NCI-H345 treated with DMSO at 0.1 percent for 48 hours (cell line): Measurements from ENCODE around the gene GLTP.

Experiments
- DNase-seq: peaks from one replicate; lab custom pipeline; 2025; ENCODE audit not compliant: unreplicated experiment; lab: John Stamatoyannopoulos, UW

GLTP gene

DNA sequence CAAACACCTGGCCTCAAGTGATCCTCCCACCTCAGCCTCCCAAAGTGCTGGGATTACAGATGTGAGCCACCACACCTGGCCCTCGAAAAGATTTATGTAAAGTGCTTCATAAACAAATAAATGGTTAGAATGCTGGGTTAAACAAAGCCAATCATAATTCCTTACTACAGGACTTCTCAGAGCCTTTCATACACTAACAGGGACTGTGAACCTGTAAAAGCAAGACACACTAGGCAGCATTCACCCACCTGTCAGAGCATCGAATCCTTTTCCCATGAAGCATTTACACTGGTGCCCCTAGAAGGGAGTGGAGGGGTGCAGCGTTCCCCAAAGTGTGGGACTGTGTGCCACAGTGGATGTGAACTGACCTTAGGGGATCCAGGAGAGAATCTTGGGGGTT lies 76.7 kb downstream of the GLTP start:
- no peak for DNase-seq

DNA sequence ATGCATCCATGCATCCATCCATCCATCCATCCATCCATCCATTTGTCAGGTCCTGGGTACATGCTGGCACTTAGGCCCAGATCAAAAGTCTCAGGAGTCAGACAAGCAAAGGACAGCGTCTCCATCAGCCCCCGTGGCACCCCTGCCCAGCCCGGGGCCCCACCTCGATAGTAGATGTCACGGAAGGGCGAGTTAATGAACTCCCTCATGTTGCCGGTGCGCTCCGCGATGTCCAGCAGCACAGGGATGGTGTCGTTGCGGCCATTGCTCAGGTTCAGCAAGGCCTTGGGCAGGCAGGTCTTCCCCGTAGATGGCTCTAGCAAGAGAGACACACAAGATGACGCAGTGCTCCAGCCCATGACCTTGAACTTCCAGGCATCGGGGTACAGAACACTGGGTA lies 77.5 kb downstream of the GLTP start:
- DNase-seq, result no peak
